GM10266 (cell line): ENCODE results near the gene SMAD4.

Experiments
- DNase-seq: peaks from one replicate; pipeline ENCODE4 v3.0.0; 2012; ENCODE audit errors: extremely low spot score
- CTCF ChIP-seq: IDR thresholded peaks from 2 replicates; pipeline ENCODE4 v1.5.1; 2012; ENCODE audit warnings: mild to moderate bottlenecking, low read depth; ENCODE audit not compliant: control insufficient read depth, insufficient read depth; ENCODE audit errors: missing control alignments

SMAD4 gene

DNA sequence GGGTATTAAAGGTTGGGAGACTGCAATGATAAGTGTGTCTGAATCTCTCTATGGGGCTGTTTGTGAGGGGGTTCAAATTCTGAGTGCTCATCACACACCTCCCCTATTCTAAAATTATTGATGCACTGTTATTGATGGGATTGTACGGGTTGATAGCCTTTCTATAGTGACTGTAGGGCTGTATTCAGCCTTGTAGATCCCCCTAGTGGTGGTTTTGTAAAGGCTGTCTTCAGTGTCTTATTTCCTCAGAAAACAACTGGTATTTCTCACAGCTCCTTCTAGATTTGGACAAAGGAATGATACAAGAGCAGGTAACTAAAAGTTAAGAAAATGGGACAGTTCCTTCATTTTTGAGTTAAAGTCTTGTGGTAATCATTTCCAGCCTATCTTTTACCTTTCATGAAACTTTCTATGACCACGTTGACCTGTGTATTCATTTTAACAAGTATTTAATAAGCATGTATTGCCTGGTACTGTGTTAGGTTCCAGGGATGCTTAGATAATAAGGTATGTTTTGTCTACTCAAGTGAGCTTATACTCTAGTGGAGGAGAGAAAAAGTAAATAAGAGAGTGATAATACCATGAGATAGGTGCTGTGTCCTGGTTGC lies 21.2 kb downstream of the SMAD4 start:
- TF ChIP-seq CTCF = peak; percentile 71
- DNase-seq = peak; percentile 25

- no peak for DNase-seq
- TF ChIP-seq CTCF = no peak
These were observed 23.8 kb downstream of the SMAD4 start for GRCh38 chr18:51053814-51054213.

DNA sequence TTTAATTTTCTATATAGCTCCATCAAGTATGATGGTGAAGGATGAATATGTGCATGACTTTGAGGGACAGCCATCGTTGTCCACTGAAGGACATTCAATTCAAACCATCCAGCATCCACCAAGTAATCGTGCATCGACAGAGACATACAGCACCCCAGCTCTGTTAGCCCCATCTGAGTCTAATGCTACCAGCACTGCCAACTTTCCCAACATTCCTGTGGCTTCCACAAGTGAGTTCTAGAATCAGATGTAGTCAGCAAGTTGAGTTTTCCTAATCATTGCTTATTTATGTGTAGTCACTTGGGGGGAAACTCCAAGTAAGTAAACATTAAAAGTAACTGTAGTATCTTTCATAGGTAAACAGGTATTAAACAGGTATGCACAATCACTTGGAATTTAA lies 24.8 kb downstream of the SMAD4 start:
- DNase-seq = no peak
- no peak for TF ChIP-seq CTCF

GRCh38 chr18:51059969-51060368 lies 30.0 kb downstream of the SMAD4 start:
- DNase-seq = no peak

DNA sequence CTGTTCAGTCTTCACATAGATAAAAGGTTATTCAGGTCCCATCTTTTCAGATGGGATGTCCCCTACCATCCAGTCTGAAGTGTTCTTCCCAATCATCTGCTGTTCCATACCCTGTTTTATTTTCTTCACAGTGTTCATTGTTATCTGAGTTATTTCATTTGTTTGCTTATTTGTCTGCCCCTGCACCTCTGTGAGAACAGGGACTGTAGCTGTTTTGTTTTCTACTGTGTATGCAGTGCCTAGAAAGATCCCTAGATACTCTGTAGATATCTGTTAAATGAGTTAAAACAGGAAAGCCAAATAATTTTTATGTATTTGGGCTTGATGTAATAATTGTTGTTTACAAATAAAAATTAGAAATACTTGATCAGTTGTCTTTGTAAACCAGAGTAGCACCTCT lies 34.2 kb downstream of the SMAD4 start:
- TF ChIP-seq CTCF = no peak
- DNase-seq = no peak

More at GRCh38 chr18:51059969-51060368, 30.0 kb downstream of the SMAD4 start:
- no peak for TF ChIP-seq CTCF

GRCh38 chr18:51066273-51066672 lies 36.3 kb downstream of the SMAD4 start:
- no peak for TF ChIP-seq CTCF
- no peak for DNase-seq

DNA sequence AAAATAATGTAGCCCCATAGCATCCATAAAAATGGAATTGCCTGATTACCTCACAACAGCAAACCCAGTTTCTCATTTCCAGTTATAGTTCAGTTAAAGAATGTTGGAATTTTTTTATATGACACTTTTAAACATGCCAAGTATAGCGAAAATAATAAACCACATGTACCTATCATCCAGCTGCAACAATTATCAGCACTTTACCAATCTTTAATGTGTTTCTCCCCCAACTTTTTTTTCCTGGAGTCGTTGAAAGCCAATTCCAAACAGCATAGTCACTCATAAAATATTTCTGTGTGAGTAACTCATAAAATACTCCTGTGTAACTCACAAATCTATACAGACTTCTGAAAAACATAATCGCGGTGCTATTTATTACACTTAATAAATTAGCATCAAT lies 38.1 kb downstream of the SMAD4 start:
- no peak for DNase-seq
- no peak for TF ChIP-seq CTCF
